OCI-LY3 (cell line): ENCODE results near the gene SERF1A.
"Not testable (repeated sequence)": the region's sequence is repeated elsewhere in the genome, so short reads cannot be mapped to it uniquely, and the experiment has no call there.

Experiments used
- H2AFZ ChIP-seq: fragments of 200-600, 300-600 bp; shearing (Covaris generic); 2 replicates; pipeline ENCODE4 v1.6.0; 2014; ENCODE audit warnings: antibody characterized with exemption, low read depth, low read length
- H3K27ac ChIP-seq: fragments of 200-600, 300-600 bp; sonication (generic); 2 replicates; pipeline ENCODE4 v1.5.1; 2014; ENCODE audit warnings: mild to moderate bottlenecking, low read length, moderate library complexity, mixed read lengths
- H3K27me3 ChIP-seq: fragments of 200-600, 300-600 bp; sonication (generic); 2 replicates; pipeline ENCODE4 v1.6.1; 2014; ENCODE audit warnings: low read depth, low read length, mixed read lengths
- H3K36me3 ChIP-seq: fragments of 200-600, 300-600 bp; sonication (generic); replicated peaks from 2 replicates; pipeline ENCODE3; 2014; ENCODE audit warnings: low read depth, low read length, mixed read lengths
- H3K4me1 ChIP-seq: fragments of 300-600, 200-600 bp; sonication (generic); 2 replicates; pipeline ENCODE4 v1.6.1; 2014; ENCODE audit warnings: low read length, mixed read lengths
- H3K4me2 ChIP-seq: fragments of 200-600, 300-600 bp; sonication (generic); 2 replicates; pipeline ENCODE4 v1.6.1; 2014; ENCODE audit warnings: low read length, mixed read lengths
- H3K4me3 ChIP-seq: fragments of 300-600, 200-600 bp; sonication (generic); 2 replicates; pipeline ENCODE4 v1.5.1; 2014; ENCODE audit warnings: antibody characterized with exemption, mild to moderate bottlenecking, low read length, moderate library complexity
- H3K79me2 ChIP-seq: fragments of 300-600, 200-600 bp; shearing (Covaris generic); 2 replicates; pipeline ENCODE4 v1.6.1; 2014; ENCODE audit warnings: mild to moderate bottlenecking, low read length, mixed read lengths
- H3K9ac ChIP-seq: fragments of 300-600, 200-600 bp; shearing (Covaris generic); 2 replicates; pipeline ENCODE4 v1.6.0; 2014; ENCODE audit warnings: mild to moderate bottlenecking, low read length, moderate library complexity
- H3K9me3 ChIP-seq: fragments of 200-600, 300-600 bp; shearing (Covaris generic); 2 replicates; pipeline ENCODE4 v1.6.1; 2014; ENCODE audit warnings: low read length, mixed read lengths; ENCODE audit not compliant: insufficient read depth
- H4K20me1 ChIP-seq: fragments of 200-600, 300-600 bp; sonication (generic); 2 replicates; pipeline ENCODE4 v1.6.1; 2016; ENCODE audit warnings: low read length, mixed read lengths; ENCODE audit not compliant: insufficient read depth

SERF1A gene

DNA sequence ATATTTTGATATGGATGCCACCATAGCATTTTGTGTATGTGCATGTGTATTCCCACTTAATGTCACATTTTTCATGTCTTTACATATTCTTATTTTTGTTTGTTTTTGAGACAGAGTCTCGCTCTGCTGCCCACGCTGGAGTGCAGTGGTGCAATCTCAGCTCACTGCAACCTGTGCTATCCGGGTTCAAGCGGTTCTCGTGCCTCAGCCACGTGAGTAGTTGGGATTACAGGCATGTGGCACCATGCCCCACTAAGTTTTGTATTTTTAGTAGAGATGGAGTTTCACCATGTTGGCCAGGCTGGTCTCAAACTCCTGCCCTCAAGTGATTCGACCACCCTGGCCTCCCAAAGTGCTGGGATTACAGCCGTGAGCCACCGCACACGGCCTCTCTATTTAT, 52.6 kb downstream of the SERF1A start:
- not testable (repeated sequence) for H2AFZ ChIP-seq, H3K36me3 ChIP-seq, H3K27ac ChIP-seq, H3K4me1 ChIP-seq, H3K79me2 ChIP-seq, H4K20me1 ChIP-seq, H3K9ac ChIP-seq, H3K27me3 ChIP-seq, H3K9me3 ChIP-seq, H3K4me2 ChIP-seq, H3K4me3 ChIP-seq
